GM18951 (cell line): ENCODE results near the gene MECP2.

ENCODE experiments used
- POLR2A ChIP-seq: IDR thresholded peaks from 4 replicates; pipeline ENCODE4 v1.6.1; 2011; ENCODE audit warnings: mild to moderate bottlenecking; ENCODE audit not compliant: insufficient read length, insufficient read depth; ENCODE audit errors: extremely low read depth
- in situ Hi-C: fragments of 300-500 bp; cut with MboI; formaldehyde crosslinking; loops from one replicate; pipeline ENCODE4 v1.12.0; 2022; ENCODE audit warnings: low sequenced_read_pairs, mixed read lengths, inconsistent platforms; ENCODE audit not compliant: unreplicated experiment

Gene MECP2

GRCh38 chrX:154063234-154063633, 34.3 kb downstream of the MECP2 start:
- in situ Hi-C loops, result no loop called here
- no peak for TF ChIP-seq POLR2A

DNA sequence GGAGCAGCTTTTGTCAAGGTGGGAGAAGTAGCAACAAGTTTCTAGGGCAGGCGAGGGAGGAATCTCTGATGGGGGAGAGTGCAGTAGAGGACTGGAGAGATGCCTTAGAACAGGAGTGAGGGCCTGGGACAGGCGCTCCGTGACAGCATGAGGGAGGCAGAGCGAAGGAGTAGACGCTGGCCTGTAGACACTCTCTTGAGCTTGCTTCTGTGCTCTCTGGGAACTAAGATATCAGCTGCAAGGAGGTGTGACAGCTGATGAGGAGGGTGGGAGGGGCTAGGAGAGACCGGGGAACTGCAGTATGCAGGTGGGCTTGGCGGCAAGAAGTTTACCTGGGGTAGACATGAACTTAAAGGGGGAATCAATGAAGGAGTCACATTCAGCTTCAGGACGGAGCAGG, 35.7 kb downstream of the MECP2 start:
- TF ChIP-seq POLR2A, result no peak
- in situ Hi-C loops, result no loop called here

GRCh38 chrX:154059729-154060245, 37.7 kb downstream of the MECP2 start:
- in situ Hi-C loops, result no loop called here
- no peak for TF ChIP-seq POLR2A

GRCh38 chrX:154059231-154059630, 38.3 kb downstream of the MECP2 start:
- TF ChIP-seq POLR2A, result no peak
- in situ Hi-C loops, result no loop called here

- in situ Hi-C loops, result no loop called here
- no peak for TF ChIP-seq POLR2A
These were observed 39.1 kb downstream of the MECP2 start for GRCh38 chrX:154058214-154058997.

DNA sequence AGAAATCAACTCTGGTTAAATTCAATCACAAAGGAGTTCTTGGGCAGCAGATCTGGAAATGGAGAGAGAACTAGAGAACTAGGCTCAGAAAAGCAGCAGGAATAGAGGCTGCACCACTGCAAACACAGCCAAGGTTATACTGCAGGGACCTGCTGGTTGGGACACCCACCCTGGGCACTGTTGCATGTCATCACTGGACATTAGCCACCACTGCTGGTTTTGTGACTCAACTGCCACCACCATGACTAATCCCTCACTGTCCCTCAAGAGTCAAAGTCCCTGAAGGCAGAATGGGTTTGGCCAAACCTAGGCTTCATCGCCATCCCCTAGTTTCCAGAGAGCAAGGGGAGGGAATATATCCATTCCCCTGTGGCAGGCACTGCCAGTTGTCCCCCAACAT, 39.7 kb downstream of the MECP2 start:
- in situ Hi-C loops, result no loop called here
- TF ChIP-seq POLR2A, result no peak

- no peak for TF ChIP-seq POLR2A
- in situ Hi-C loops, result no loop called here
These were observed 40.7 kb downstream of the MECP2 start for GRCh38 chrX:154056770-154057241.

- no peak for TF ChIP-seq POLR2A
- in situ Hi-C loops, result no loop called here
These were observed 46.2 kb downstream of the MECP2 start for GRCh38 chrX:154051201-154051810.

GRCh38 chrX:154050113-154050495, 47.4 kb downstream of the MECP2 start:
- in situ Hi-C loops, result no loop called here

GRCh38 chrX:154049209-154050112, 48.1 kb downstream of the MECP2 start:
- TF ChIP-seq POLR2A, result no peak
- in situ Hi-C loops, result no loop called here

More at GRCh38 chrX:154050113-154050495, 47.4 kb downstream of the MECP2 start:
- no peak for TF ChIP-seq POLR2A

DNA sequence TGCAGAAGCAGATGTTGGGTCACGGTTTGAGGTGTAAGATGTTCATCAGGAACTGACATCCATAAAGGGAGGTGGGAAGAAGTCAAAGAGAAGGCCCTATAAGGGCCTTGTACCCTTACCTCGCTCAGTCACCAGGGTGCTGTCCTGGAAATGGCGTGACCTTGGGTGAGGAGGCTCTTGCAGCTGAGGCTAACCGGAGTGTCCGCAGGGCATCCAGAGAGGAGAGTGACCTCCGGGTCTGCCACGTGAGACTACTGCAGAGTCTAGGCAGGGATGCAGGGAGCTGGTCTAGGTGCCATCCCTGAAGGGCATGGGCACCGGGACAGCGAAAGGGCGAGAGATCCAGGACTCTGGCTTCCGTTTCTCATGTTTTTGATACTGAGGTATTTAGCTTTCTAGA, 49.1 kb downstream of the MECP2 start:
- TF ChIP-seq POLR2A, result no peak
- in situ Hi-C loops, result no loop called here

DNA sequence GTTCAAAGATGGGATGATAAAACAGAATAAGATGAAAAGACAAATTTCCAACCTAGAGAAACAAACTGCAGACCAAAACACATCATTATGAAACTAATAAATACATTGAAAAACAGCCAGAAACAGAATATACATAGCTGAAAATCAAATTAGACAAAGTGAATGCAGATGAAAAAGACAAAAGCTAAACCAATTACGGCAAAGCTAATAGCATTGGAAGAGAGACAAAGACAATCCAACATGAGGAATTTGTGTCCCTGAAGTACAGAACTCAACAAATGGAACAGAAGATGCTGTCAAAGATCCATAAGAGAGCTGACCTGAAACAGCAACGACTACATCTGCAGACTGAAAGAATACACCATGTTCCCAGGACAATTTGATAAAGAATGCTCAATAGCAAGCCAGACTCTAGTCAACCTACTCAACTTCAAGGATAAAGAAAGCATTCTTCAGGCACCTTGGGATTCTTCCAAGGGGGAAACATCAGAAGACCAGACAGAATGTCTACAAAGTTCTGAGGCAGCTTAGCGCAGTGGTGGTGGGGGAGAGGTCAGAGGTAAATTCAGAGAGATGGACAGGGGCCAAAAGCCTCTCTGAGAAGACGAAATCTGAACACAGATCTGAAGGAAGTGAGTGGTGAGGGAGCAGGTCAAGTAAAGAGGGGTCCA, 50.4 kb downstream of the MECP2 start:
- TF ChIP-seq POLR2A, result no peak
- in situ Hi-C loops, result no loop called here
